ENCODE results near the gene SLC8A2.

SLC8A2 gene

GRCh38 chr19:47491358-47492136, 19.9 kb upstream of the SLC8A2 start:
- Histone ChIP-seq H2BK12ac (ENCODE audit: low read length) (no peak overlapping the region), H3K4me3 (ENCODE audit: low read depth, low read length) (no peak overlapping the region), H3K4me1 (ENCODE audit: control insufficient read depth in 1 of 2, insufficient read depth in 2 of 2, low read length in 2 of 2) (no peaks in the 10 kb centered on the region), H3K14ac (ENCODE audit: low read length) (no peak overlapping the region), H3K9me3 (ENCODE audit: insufficient read depth, low read depth, low read length) (no peaks in the 10 kb centered on the region), H3K4me2 (ENCODE audit: low read length) (no peak overlapping the region), H3K36me3 (ENCODE audit: control insufficient read depth in 1 of 2, insufficient read depth in 2 of 2, low read length in 2 of 2) (peaks cover 77 to 78% of the 10 kb centered on the region in 2 experiments), H3K18ac (ENCODE audit: low read length) (no peak overlapping the region), H4K12ac (ENCODE audit: low read depth, low read length) (no peak overlapping the region), H2AFZ (ENCODE audit: insufficient read depth, low read length, poor library complexity) (no peak overlapping the region), H4K91ac (ENCODE audit: low read depth, low read length) (no peak overlapping the region), H3K23ac (ENCODE audit: low read length) (no peak overlapping the region), H3K27me3 (ENCODE audit: insufficient read depth, low read length) (no peaks in the 10 kb centered on the region), H2AK5ac (ENCODE audit: low read length) (no peak overlapping the region), H3K9ac (ENCODE audit: low read length) (no peak overlapping the region), H2BK120ac (ENCODE audit: insufficient read depth, low read length, poor library complexity) (no peak overlapping the region), H2BK5ac (ENCODE audit: low read depth, low read length, poor library complexity) (no peak overlapping the region), H3K4ac (ENCODE audit: low read depth, low read length) (no peak overlapping the region), H4K8ac (ENCODE audit: low read depth, low read length) (no peak overlapping the region), H3K79me1 (ENCODE audit: low read length) (no peaks in the 10 kb centered on the region), H3K79me2 (ENCODE audit: control insufficient read depth, insufficient read depth, low read length, poor library complexity) (no peaks in the 10 kb centered on the region), H3K27ac (ENCODE audit: low read depth, low read length) (no peak overlapping the region)
- no CpG with 5 or more reads among the region's 22 CpGs for WGBS (ENCODE audit: extremely low coverage, insufficient coverage, insufficient read length)
- DNase-seq, result no peak

GRCh38 chr19:47490847-47491246, 19.2 kb upstream of the SLC8A2 start:
- H3K27me3 ChIP-seq (ENCODE audit: insufficient read depth, low read length), result no peaks in the 10 kb centered on the region
- no peak overlapping the region for H2AK5ac ChIP-seq (ENCODE audit: low read length)
- no peak overlapping the region for H3K23ac ChIP-seq (ENCODE audit: low read length)
- H3K4ac ChIP-seq (ENCODE audit: low read depth, low read length), result no peak overlapping the region
- no peaks in the 10 kb centered on the region for H3K79me2 ChIP-seq (ENCODE audit: control insufficient read depth, insufficient read depth, low read length, poor library complexity)
- H3K4me3 ChIP-seq (ENCODE audit: low read depth, low read length), result no peak overlapping the region
- DNase-seq, result no peak
- no peak overlapping the region for H2BK5ac ChIP-seq (ENCODE audit: low read depth, low read length, poor library complexity)
- no peak overlapping the region for H4K91ac ChIP-seq (ENCODE audit: low read depth, low read length)
- no peak overlapping the region for H3K27ac ChIP-seq (ENCODE audit: low read depth, low read length)
- no peaks in the 10 kb centered on the region for H3K9me3 ChIP-seq (ENCODE audit: insufficient read depth, low read depth, low read length)
- no peak overlapping the region for H2BK120ac ChIP-seq (ENCODE audit: insufficient read depth, low read length, poor library complexity)
- no peak overlapping the region for H3K18ac ChIP-seq (ENCODE audit: low read length)
- no peaks in the 10 kb centered on the region for H3K79me1 ChIP-seq (ENCODE audit: low read length)
- H2BK12ac ChIP-seq (ENCODE audit: low read length), result no peak overlapping the region
- no CpG with 5 or more reads among the region's 3 CpGs for WGBS (ENCODE audit: extremely low coverage, insufficient coverage, insufficient read length)
- H2AFZ ChIP-seq (ENCODE audit: insufficient read depth, low read length, poor library complexity), result no peak overlapping the region
- no peak overlapping the region for H3K14ac ChIP-seq (ENCODE audit: low read length)
- no peak overlapping the region for H4K8ac ChIP-seq (ENCODE audit: low read depth, low read length)
- H4K12ac ChIP-seq (ENCODE audit: low read depth, low read length), result no peak overlapping the region
- no peaks in the 10 kb centered on the region for H3K4me1 ChIP-seq (ENCODE audit: control insufficient read depth in 1 of 2, insufficient read depth in 2 of 2, low read length in 2 of 2)
- H3K36me3 ChIP-seq (ENCODE audit: control insufficient read depth in 1 of 2, insufficient read depth in 2 of 2, low read length in 2 of 2), result peaks cover 72 to 73% of the 10 kb centered on the region in 2 experiments
- no peak overlapping the region for H3K4me2 ChIP-seq (ENCODE audit: low read length)
- H3K9ac ChIP-seq (ENCODE audit: low read length), result no peak overlapping the region

GRCh38 chr19:47490031-47490430, 18.3 kb upstream of the SLC8A2 start:
- H3K18ac ChIP-seq (ENCODE audit: low read length), result no peak overlapping the region
- H3K27me3 ChIP-seq (ENCODE audit: insufficient read depth, low read length), result no peaks in the 10 kb centered on the region
- no peak overlapping the region for H2AK5ac ChIP-seq (ENCODE audit: low read length)
- H3K9ac ChIP-seq (ENCODE audit: low read length), result no peak overlapping the region
- H3K4ac ChIP-seq (ENCODE audit: low read depth, low read length), result no peak overlapping the region
- no peak overlapping the region for H3K23ac ChIP-seq (ENCODE audit: low read length)
- WGBS (ENCODE audit: extremely low coverage, insufficient coverage, insufficient read length), result 100% methylated on average over 7 of the region's 7 CpGs
- no peak overlapping the region for H2BK12ac ChIP-seq (ENCODE audit: low read length)
- no peak overlapping the region for H3K4me3 ChIP-seq (ENCODE audit: low read depth, low read length)
- H3K14ac ChIP-seq (ENCODE audit: low read length), result no peak overlapping the region
- no peaks in the 10 kb centered on the region for H3K9me3 ChIP-seq (ENCODE audit: insufficient read depth, low read depth, low read length)
- H4K8ac ChIP-seq (ENCODE audit: low read depth, low read length), result no peak overlapping the region
- no peak overlapping the region for H3K4me2 ChIP-seq (ENCODE audit: low read length)
- no peak overlapping the region for H2BK5ac ChIP-seq (ENCODE audit: low read depth, low read length, poor library complexity)
- no peak overlapping the region for H4K91ac ChIP-seq (ENCODE audit: low read depth, low read length)
- no peaks in the 10 kb centered on the region for H3K79me2 ChIP-seq (ENCODE audit: control insufficient read depth, insufficient read depth, low read length, poor library complexity)
- H4K12ac ChIP-seq (ENCODE audit: low read depth, low read length), result no peak overlapping the region
- H3K79me1 ChIP-seq (ENCODE audit: low read length), result no peaks in the 10 kb centered on the region
- no peak for DNase-seq
- H2BK120ac ChIP-seq (ENCODE audit: insufficient read depth, low read length, poor library complexity), result no peak overlapping the region
- no peak overlapping the region for H3K27ac ChIP-seq (ENCODE audit: low read depth, low read length)
- peaks cover 68 to 71% of the 10 kb centered on the region in 2 experiments for H3K36me3 ChIP-seq (ENCODE audit: control insufficient read depth in 1 of 2, insufficient read depth in 2 of 2, low read length in 2 of 2)
- no peak overlapping the region for H2AFZ ChIP-seq (ENCODE audit: insufficient read depth, low read length, poor library complexity)
- no peaks in the 10 kb centered on the region for H3K4me1 ChIP-seq (ENCODE audit: control insufficient read depth in 1 of 2, insufficient read depth in 2 of 2, low read length in 2 of 2)

GRCh38 chr19:47489072-47489914, 17.6 kb upstream of the SLC8A2 start:
- Histone ChIP-seq H3K27ac (ENCODE audit: low read depth, low read length) (no peak overlapping the region), H3K23ac (ENCODE audit: low read length) (no peak overlapping the region), H2BK120ac (ENCODE audit: insufficient read depth, low read length, poor library complexity) (no peak overlapping the region), H4K91ac (ENCODE audit: low read depth, low read length) (no peak overlapping the region), H4K12ac (ENCODE audit: low read depth, low read length) (no peak overlapping the region), H3K79me1 (ENCODE audit: low read length) (peaks cover 2% of the 10 kb centered on the region), H3K27me3 (ENCODE audit: insufficient read depth, low read length) (no peaks in the 10 kb centered on the region), H3K4me1 (ENCODE audit: control insufficient read depth in 1 of 2, insufficient read depth in 2 of 2, low read length in 2 of 2) (peaks cover 0 to under 1% of the 10 kb centered on the region in 2 experiments), H3K18ac (ENCODE audit: low read length) (no peak overlapping the region), H2BK12ac (ENCODE audit: low read length) (no peak overlapping the region), H3K36me3 (ENCODE audit: control insufficient read depth in 1 of 2, insufficient read depth in 2 of 2, low read length in 2 of 2) (peaks cover 68% of the 10 kb centered on the region in 2 experiments), H3K4me2 (ENCODE audit: low read length) (no peak overlapping the region), H3K14ac (ENCODE audit: low read length) (no peak overlapping the region), H2AK5ac (ENCODE audit: low read length) (no peak overlapping the region), H3K79me2 (ENCODE audit: control insufficient read depth, insufficient read depth, low read length, poor library complexity) (peaks cover under 1% of the 10 kb centered on the region), H3K9me3 (ENCODE audit: insufficient read depth, low read depth, low read length) (no peaks in the 10 kb centered on the region), H3K4me3 (ENCODE audit: low read depth, low read length) (no peak overlapping the region), H4K8ac (ENCODE audit: low read depth, low read length) (no peak overlapping the region), H3K9ac (ENCODE audit: low read length) (no peak overlapping the region), H2BK5ac (ENCODE audit: low read depth, low read length, poor library complexity) (no peak overlapping the region), H2AFZ (ENCODE audit: insufficient read depth, low read length, poor library complexity) (no peak overlapping the region), H3K4ac (ENCODE audit: low read depth, low read length) (no peak overlapping the region)
- no CpG with 5 or more reads among the region's 17 CpGs for WGBS (ENCODE audit: extremely low coverage, insufficient coverage, insufficient read length)
- DNase-seq, result no peak
